B cell (primary cell): Measurements from ENCODE around the gene SCN8A. TPM values are rescaled to one million over a fixed set of nuclear protein-coding genes. Genes with fewer than 3 reads are reported as not detected.

Experiments
- ATAC-seq: fragments of 200-7000 bp; cut with Tn5 transposase; one replicate; pipeline ENCODE4 v1.10.0; 2021; ENCODE audit warnings: low read depth, mild to moderate bottlenecking, moderate number of reproducible peaks, moderate library complexity
- CTCF ChIA-PET: fragments of 350-600 bp; sonication (Branson Sonifier 250); formaldehyde crosslinking; loops from one replicate; lab custom pipeline; 2021; ENCODE audit warnings: antibody characterized with exemption, inconsistent platforms; lab: Charles Lee
- POLR2A ChIA-PET: fragments of 350-600 bp; sonication (Branson Sonifier 250); formaldehyde crosslinking; loops from one replicate; lab custom pipeline; 2021; ENCODE audit warnings: antibody characterized with exemption; lab: Charles Lee
- DNase-seq: peaks from one replicate; pipeline ENCODE4 v3.0.0; 2013
- H2AFZ ChIP-seq: 2 replicates; pipeline ENCODE4 v1.6.1; 2012; ENCODE audit warnings: mild to moderate bottlenecking, low read depth, low read length; ENCODE audit not compliant: insufficient read depth, poor library complexity, severe bottlenecking
- H3K27ac ChIP-seq, 2 donors: 1 replicate in 1 of 2; 2 replicates in 1 of 2; pipeline ENCODE4 v1.5.1; 2012 to 2013; ENCODE audit warnings: low read length in 2 of 2, mild to moderate bottlenecking in 2 of 2, moderate library complexity in 1 of 2
- H3K27me3 ChIP-seq, 4 experiments: fragments of 200-600 bp in 1 of 4; sonication (generic) in 1 of 4; replicated peaks in 1 of 4; 1 replicate in 2 of 4; 2 replicates in 2 of 4; pipeline versions ENCODE4 v1.6.1 to v1.7.0; 2013 to 2016; ENCODE audit warnings: low read length in 3 of 4, mild to moderate bottlenecking in 2 of 4, mixed read lengths in 1 of 4, moderate library complexity in 1 of 4; ENCODE audit not compliant: insufficient read depth in 4 of 4, control insufficient read depth in 3 of 4; ENCODE audit errors: control extremely low read depth in 1 of 4
- H3K36me3 ChIP-seq, 2 experiments: replicated peaks in 1 of 2; 1 replicate in 1 of 2; 2 replicates in 1 of 2; pipeline versions ENCODE4 v1.6.1 to v1.7.1; 2013; ENCODE audit warnings: low read length in 1 of 2; ENCODE audit not compliant: insufficient read depth in 2 of 2, control insufficient read depth in 1 of 2; ENCODE audit errors: control extremely low read depth in 1 of 2, extremely low read depth in 1 of 2
- H3K4me1 ChIP-seq, 2 donors: fragments of 200-600 bp in 1 of 2; sonication (generic) in 1 of 2; 1 replicate in 1 of 2; 2 replicates in 1 of 2; pipeline versions ENCODE4 v1.5.1 to v1.6.1; 2013 to 2017; ENCODE audit warnings: low read length in 2 of 2; ENCODE audit not compliant: control insufficient read depth in 2 of 2, insufficient read depth in 2 of 2
- H3K4me2 ChIP-seq: replicated peaks from 2 replicates; pipeline ENCODE3; 2012; ENCODE audit warnings: mild to moderate bottlenecking, low read depth, low read length; ENCODE audit not compliant: poor library complexity, severe bottlenecking
- H3K4me3 ChIP-seq, 5 experiments: fragments of 200-600 bp in 1 of 5; sonication (generic) in 1 of 5; 1 replicate in 3 of 5; 2 replicates in 2 of 5; pipeline versions ENCODE4 v1.5.1 to v1.7.0; 2011 to 2016; ENCODE audit warnings: low read length in 4 of 5, mild to moderate bottlenecking in 4 of 5, low read depth in 2 of 5, control low read depth in 1 of 5, moderate library complexity in 1 of 5; ENCODE audit not compliant: insufficient read depth in 1 of 5; ENCODE audit errors: control extremely low read depth in 1 of 5, extremely low read depth in 1 of 5
- H3K79me2 ChIP-seq: fragments of 200-600 bp; sonication (generic); one replicate; pipeline ENCODE4 v1.6.0; 2016; ENCODE audit warnings: low read length; ENCODE audit not compliant: control insufficient read depth, insufficient read depth
- H3K9ac ChIP-seq: fragments of 200-600 bp; sonication (generic); 2 replicates; pipeline ENCODE4 v1.6.1; 2017; ENCODE audit warnings: mild to moderate bottlenecking, low read length, moderate library complexity
- H3K9me3 ChIP-seq, 3 donors: one replicate each; pipeline versions ENCODE4 v1.6.1 to v1.7.1; 2013; ENCODE audit warnings: low read length in 2 of 3; ENCODE audit not compliant: control insufficient read depth in 2 of 3, insufficient read depth in 1 of 3; ENCODE audit errors: control extremely low read depth in 1 of 3
- H4K20me1 ChIP-seq: 2 replicates; pipeline ENCODE4 v1.6.0; 2012; ENCODE audit warnings: mild to moderate bottlenecking, low read length; ENCODE audit not compliant: insufficient read depth, control insufficient read depth, poor library complexity, severe bottlenecking
- H3K27ac Mint-ChIP-seq: one replicate; pipeline ENCODE4 v1.8.0; 2021; ENCODE audit warnings: mixed read lengths
- H3K27me3 Mint-ChIP-seq: one replicate; pipeline ENCODE4 v1.8.0; 2021; ENCODE audit warnings: mixed read lengths
- H3K4me1 Mint-ChIP-seq: one replicate; pipeline ENCODE4 v1.8.0; 2021; ENCODE audit warnings: mixed read lengths
- H3K4me3 Mint-ChIP-seq: one replicate; pipeline ENCODE4 v1.8.0; 2021; ENCODE audit warnings: mixed read lengths
- H3K9me3 Mint-ChIP-seq: one replicate; pipeline ENCODE4 v1.8.0; 2022; ENCODE audit warnings: mixed read lengths; ENCODE audit not compliant: insufficient read depth
- EZH2 ChIP-seq: IDR thresholded peaks from 2 replicates; pipeline ENCODE4 v1.6.1; 2012; ENCODE audit warnings: borderline replicate concordance, low read depth, mild to moderate bottlenecking, moderate library complexity, low read length; ENCODE audit not compliant: insufficient read depth, poor library complexity, severe bottlenecking
- WGBS: methylation state at CpG from one replicate; pipeline ENCODE4 v1.1.5; 2013; ENCODE audit warnings: missing lambda C conversion rate; ENCODE audit not compliant: insufficient coverage; 5-methylcytosine and 5-hydroxymethylcytosine counted together
- intact Hi-C: fragments of 100-400 bp; cut with micrococcal nuclease; formaldehyde crosslinking; loops from one replicate; pipeline ENCODE4 v1.10.0; 2022
- polyA plus RNA-seq: library from polyadenylated mRNA; depleted of rRNA; stranded (reverse); fragments of >200 nt; gene quantifications from 2 replicates; pipeline ENCODE4 v1.2.3, GENCODE V29; 2012
- total RNA-seq, 2 donors: library from RNA; stranded (reverse); fragments of 120-200 nt in 1 of 2; gene quantifications; 1 replicate in 1 of 2; 2 replicates in 1 of 2; pipeline versions ENCODE4 v1.2.3 to v1.2.4, GENCODE V29; 2013 to 2022
- TF ChIP-seq, protein P1 (sequence below): fragments of 200-600 bp; IDR thresholded peaks from one replicate; pipeline ENCODE4 v1.8.0; 2022; ENCODE audit warnings: antibody characterized with exemption, mild to moderate bottlenecking

SCN8A gene
- total and polyA plus RNA-seq, 2 donors (not counting 1 experiment from before 2014, with no cell fraction given) = 0.78 to 1.0 TPM

DNA sequence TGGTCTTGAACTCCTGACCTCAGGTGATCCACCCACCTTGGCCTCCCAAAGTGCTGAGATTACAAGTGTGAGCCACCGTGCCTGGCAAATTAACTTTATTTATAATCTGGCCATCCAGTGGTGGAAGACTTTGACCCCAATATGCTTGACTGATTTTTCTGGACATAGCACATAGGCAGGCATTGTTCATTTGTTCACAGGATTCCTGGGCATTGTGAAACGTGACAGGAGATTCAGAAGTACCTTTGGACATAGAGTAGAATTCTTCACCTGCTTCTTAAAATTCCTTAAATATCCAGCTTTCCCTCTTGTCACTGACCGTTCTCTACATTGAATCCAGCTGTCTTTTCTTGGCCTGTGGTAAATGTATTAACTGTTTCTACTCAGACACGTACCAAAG, 103.1 kb downstream of the SCN8A start:
- H3K79me2 ChIP-seq = no peaks in the 10 kb centered on the region
- CTCF ChIA-PET = interaction anchor here (1.1 kb wide), 1 partner anchor 17 kb away, joined by 3 read pairs; no protein-coding TSS in a partner anchor
- no peak overlapping the region for H3K27ac ChIP-seq
- no peaks in the 10 kb centered on the region for H4K20me1 ChIP-seq
- 100% methylated on average over 1 of the region's 4 CpGs for WGBS
- POLR2A ChIA-PET = no interaction called here
- no peaks in the 10 kb centered on the region for H3K36me3 ChIP-seq
- H3K27me3 ChIP-seq = no peaks in the 10 kb centered on the region
- no peak overlapping the region for H2AFZ ChIP-seq
- ATAC-seq (no peak), DNase-seq (no peak)
- H3K9me3 Mint-ChIP-seq = no peaks in the 10 kb centered on the region
- no peaks in the 10 kb centered on the region for H3K4me1 ChIP-seq
- H3K9me3 ChIP-seq = no peaks in the 10 kb centered on the region
- peaks cover 5% of the 10 kb centered on the region for H3K27me3 Mint-ChIP-seq
- intact Hi-C loops = no loop called here
- H3K27ac Mint-ChIP-seq = no peak overlapping the region
- no peak overlapping the region for H3K4me3 ChIP-seq
- TF ChIP-seq, protein P1, sequence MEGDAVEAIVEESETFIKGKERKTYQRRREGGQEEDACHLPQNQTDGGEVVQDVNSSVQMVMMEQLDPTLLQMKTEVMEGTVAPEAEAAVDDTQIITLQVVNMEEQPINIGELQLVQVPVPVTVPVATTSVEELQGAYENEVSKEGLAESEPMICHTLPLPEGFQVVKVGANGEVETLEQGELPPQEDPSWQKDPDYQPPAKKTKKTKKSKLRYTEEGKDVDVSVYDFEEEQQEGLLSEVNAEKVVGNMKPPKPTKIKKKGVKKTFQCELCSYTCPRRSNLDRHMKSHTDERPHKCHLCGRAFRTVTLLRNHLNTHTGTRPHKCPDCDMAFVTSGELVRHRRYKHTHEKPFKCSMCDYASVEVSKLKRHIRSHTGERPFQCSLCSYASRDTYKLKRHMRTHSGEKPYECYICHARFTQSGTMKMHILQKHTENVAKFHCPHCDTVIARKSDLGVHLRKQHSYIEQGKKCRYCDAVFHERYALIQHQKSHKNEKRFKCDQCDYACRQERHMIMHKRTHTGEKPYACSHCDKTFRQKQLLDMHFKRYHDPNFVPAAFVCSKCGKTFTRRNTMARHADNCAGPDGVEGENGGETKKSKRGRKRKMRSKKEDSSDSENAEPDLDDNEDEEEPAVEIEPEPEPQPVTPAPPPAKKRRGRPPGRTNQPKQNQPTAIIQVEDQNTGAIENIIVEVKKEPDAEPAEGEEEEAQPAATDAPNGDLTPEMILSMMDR = no peak
- no peak for TF ChIP-seq EZH2
- H3K4me1 Mint-ChIP-seq = no peaks in the 10 kb centered on the region
- H3K4me2 ChIP-seq = no peak overlapping the region
- no peak overlapping the region for H3K4me3 Mint-ChIP-seq
- no peak overlapping the region for H3K9ac ChIP-seq

- H2AFZ ChIP-seq = no peak overlapping the region
- no peaks in the 10 kb centered on the region for H3K27me3 ChIP-seq
- no peak overlapping the region for H3K4me3 ChIP-seq
- no peak overlapping the region for H3K27ac ChIP-seq
- ChIA-PET POLR2A (no interaction called here), CTCF (no interaction called here)
- no peak overlapping the region for H3K27ac Mint-ChIP-seq
- no peak for DNase-seq
- 78% methylated on average over 1 of the region's 1 CpG for WGBS
- no peaks in the 10 kb centered on the region for H3K79me2 ChIP-seq
- no peaks in the 10 kb centered on the region for H3K36me3 ChIP-seq
- intact Hi-C loops = no loop called here
- no peaks in the 10 kb centered on the region for H3K4me1 Mint-ChIP-seq
- H3K4me1 ChIP-seq = no peaks in the 10 kb centered on the region
- no peak overlapping the region for H3K4me3 Mint-ChIP-seq
- H3K9me3 ChIP-seq = no peaks in the 10 kb centered on the region
- H3K4me2 ChIP-seq = no peak overlapping the region
- H3K27me3 Mint-ChIP-seq = peaks cover 8% of the 10 kb centered on the region
- no peak for ATAC-seq
- no peaks in the 10 kb centered on the region for H4K20me1 ChIP-seq
- H3K9me3 Mint-ChIP-seq = no peaks in the 10 kb centered on the region
- no peak for TF ChIP-seq EZH2
- TF ChIP-seq, protein P1 = no peak
- H3K9ac ChIP-seq = no peak overlapping the region
Observed at GRCh38 chr12:51695241-51696010, 104.4 kb downstream of the SCN8A start.
